ENCODE measurements around the gene SLC28A3.

Gene SLC28A3

GRCh38 chr9:84264307-84265029 is 76.1 kb downstream of the SLC28A3 start:
- Histone ChIP-seq H3K27ac (ENCODE audit: low read length) (no peak overlapping the region), H3K27me3 (ENCODE audit: insufficient read depth, low read length) (no peaks in the 10 kb centered on the region), H3K36me3 (ENCODE audit: insufficient read depth, low read depth, low read length) (no peaks in the 10 kb centered on the region), H3K9ac (ENCODE audit: low read depth, low read length) (no peak overlapping the region), H3K4me3 (ENCODE audit: low read length) (no peak overlapping the region), H3K9me3 (ENCODE audit: insufficient read depth, low read depth, low read length) (no peaks in the 10 kb centered on the region), H3K4me1 (ENCODE audit: insufficient read depth, low read length) (no peaks in the 10 kb centered on the region)

- Histone ChIP-seq H3K27me3 (ENCODE audit: insufficient read depth, low read length) (no peaks in the 10 kb centered on the region), H3K9me3 (ENCODE audit: insufficient read depth, low read depth, low read length) (no peaks in the 10 kb centered on the region), H3K9ac (ENCODE audit: low read depth, low read length) (no peak overlapping the region), H3K4me1 (ENCODE audit: insufficient read depth, low read length) (no peaks in the 10 kb centered on the region; the same call in 1 of the 2 replicates), H3K27ac (ENCODE audit: low read length) (no peak overlapping the region), H3K36me3 (ENCODE audit: insufficient read depth, low read depth, low read length) (no peaks in the 10 kb centered on the region), H3K4me3 (ENCODE audit: low read length) (no peak overlapping the region)
Observed at GRCh38 chr9:84261070-84261746, 79.3 kb downstream of the SLC28A3 start.

GRCh38 chr9:84258371-84258770 is 82.2 kb downstream of the SLC28A3 start:
- no peaks in the 10 kb centered on the region; the same call in 1 of the 2 replicates for H3K4me1 ChIP-seq (ENCODE audit: insufficient read depth, low read length)
- H3K27me3 ChIP-seq (ENCODE audit: insufficient read depth, low read length), result no peaks in the 10 kb centered on the region
- H3K27ac ChIP-seq (ENCODE audit: low read length), result no peak overlapping the region
- no peak overlapping the region for H3K9ac ChIP-seq (ENCODE audit: low read depth, low read length)
- no peaks in the 10 kb centered on the region for H3K36me3 ChIP-seq (ENCODE audit: insufficient read depth, low read depth, low read length)
- H3K4me3 ChIP-seq (ENCODE audit: low read length), result no peak overlapping the region
- H3K9me3 ChIP-seq (ENCODE audit: insufficient read depth, low read depth, low read length), result no peaks in the 10 kb centered on the region

- H3K36me3 ChIP-seq (ENCODE audit: insufficient read depth, low read depth, low read length), result no peaks in the 10 kb centered on the region
- H3K9ac ChIP-seq (ENCODE audit: low read depth, low read length), result no peak overlapping the region
- H3K27me3 ChIP-seq (ENCODE audit: insufficient read depth, low read length), result no peaks in the 10 kb centered on the region
- no peaks in the 10 kb centered on the region for H3K9me3 ChIP-seq (ENCODE audit: insufficient read depth, low read depth, low read length)
- H3K27ac ChIP-seq (ENCODE audit: low read length), result no peak overlapping the region
- H3K4me3 ChIP-seq (ENCODE audit: low read length), result no peak overlapping the region
- no peaks in the 10 kb centered on the region; the same call in 1 of the 2 replicates for H3K4me1 ChIP-seq (ENCODE audit: insufficient read depth, low read length)
Observed at GRCh38 chr9:84255696-84256095, 84.9 kb downstream of the SLC28A3 start.

- no peak overlapping the region for H3K9ac ChIP-seq (ENCODE audit: low read depth, low read length)
- no peaks in the 10 kb centered on the region for H3K9me3 ChIP-seq (ENCODE audit: insufficient read depth, low read depth, low read length)
- H3K36me3 ChIP-seq (ENCODE audit: insufficient read depth, low read depth, low read length), result no peaks in the 10 kb centered on the region
- H3K27me3 ChIP-seq (ENCODE audit: insufficient read depth, low read length), result no peaks in the 10 kb centered on the region
- H3K4me3 ChIP-seq (ENCODE audit: low read length), result no peak overlapping the region
- H3K4me1 ChIP-seq (ENCODE audit: insufficient read depth, low read length), result no peaks in the 10 kb centered on the region; the same call in 1 of the 2 replicates
- no peak overlapping the region for H3K27ac ChIP-seq (ENCODE audit: low read length)
Observed at GRCh38 chr9:84254972-84255371, 85.6 kb downstream of the SLC28A3 start.

- H3K4me1 ChIP-seq (ENCODE audit: insufficient read depth, low read length), result no peaks in the 10 kb centered on the region
- no peaks in the 10 kb centered on the region for H3K27me3 ChIP-seq (ENCODE audit: insufficient read depth, low read length)
- H3K27ac ChIP-seq (ENCODE audit: low read length), result no peak overlapping the region
- H3K4me3 ChIP-seq (ENCODE audit: low read length), result no peak overlapping the region
- H3K9me3 ChIP-seq (ENCODE audit: insufficient read depth, low read depth, low read length), result no peaks in the 10 kb centered on the region
- no peak overlapping the region for H3K9ac ChIP-seq (ENCODE audit: low read depth, low read length)
- no peaks in the 10 kb centered on the region for H3K36me3 ChIP-seq (ENCODE audit: insufficient read depth, low read depth, low read length)
Observed at GRCh38 chr9:84251921-84252320, 88.6 kb downstream of the SLC28A3 start.

- H3K4me1 ChIP-seq (ENCODE audit: insufficient read depth, low read length), result no peaks in the 10 kb centered on the region
- H3K36me3 ChIP-seq (ENCODE audit: insufficient read depth, low read depth, low read length), result no peaks in the 10 kb centered on the region
- H3K4me3 ChIP-seq (ENCODE audit: low read length), result no peak overlapping the region
- H3K9ac ChIP-seq (ENCODE audit: low read depth, low read length), result no peak overlapping the region
- no peaks in the 10 kb centered on the region for H3K27me3 ChIP-seq (ENCODE audit: insufficient read depth, low read length)
- H3K27ac ChIP-seq (ENCODE audit: low read length), result no peak overlapping the region
- H3K9me3 ChIP-seq (ENCODE audit: insufficient read depth, low read depth, low read length), result peaks cover 16% of the 10 kb centered on the region; the same call in 1 of the 2 replicates
Observed at GRCh38 chr9:84241817-84242373, 98.7 kb downstream of the SLC28A3 start.

- Histone ChIP-seq H3K9ac (ENCODE audit: low read depth, low read length) (no peak overlapping the region), H3K9me3 (ENCODE audit: insufficient read depth, low read depth, low read length) (peaks cover 16% of the 10 kb centered on the region; the same call in 1 of the 2 replicates), H3K36me3 (ENCODE audit: insufficient read depth, low read depth, low read length) (no peaks in the 10 kb centered on the region), H3K27ac (ENCODE audit: low read length) (no peak overlapping the region), H3K4me3 (ENCODE audit: low read length) (no peak overlapping the region), H3K27me3 (ENCODE audit: insufficient read depth, low read length) (no peaks in the 10 kb centered on the region), H3K4me1 (ENCODE audit: insufficient read depth, low read length) (no peaks in the 10 kb centered on the region)
Observed at GRCh38 chr9:84239343-84239742, 101.2 kb downstream of the SLC28A3 start.

- Histone ChIP-seq H3K36me3 (ENCODE audit: insufficient read depth, low read depth, low read length) (no peaks in the 10 kb centered on the region), H3K9me3 (ENCODE audit: insufficient read depth, low read depth, low read length) (peaks cover 16% of the 10 kb centered on the region; the same call in 1 of the 2 replicates), H3K9ac (ENCODE audit: low read depth, low read length) (no peak overlapping the region), H3K4me3 (ENCODE audit: low read length) (no peak overlapping the region), H3K4me1 (ENCODE audit: insufficient read depth, low read length) (no peaks in the 10 kb centered on the region), H3K27me3 (ENCODE audit: insufficient read depth, low read length) (no peaks in the 10 kb centered on the region), H3K27ac (ENCODE audit: low read length) (no peak overlapping the region)
Observed at GRCh38 chr9:84238652-84239051, 101.9 kb downstream of the SLC28A3 start.

GRCh38 chr9:84235511-84235910 is 105.0 kb downstream of the SLC28A3 start:
- Histone ChIP-seq H3K27me3 (ENCODE audit: insufficient read depth, low read length) (no peaks in the 10 kb centered on the region), H3K4me1 (ENCODE audit: insufficient read depth, low read length) (no peaks in the 10 kb centered on the region), H3K4me3 (ENCODE audit: low read length) (no peak overlapping the region), H3K9me3 (ENCODE audit: insufficient read depth, low read depth, low read length) (peaks cover 16% of the 10 kb centered on the region; the same call in 1 of the 2 replicates), H3K36me3 (ENCODE audit: insufficient read depth, low read depth, low read length) (no peaks in the 10 kb centered on the region), H3K9ac (ENCODE audit: low read depth, low read length) (no peak overlapping the region), H3K27ac (ENCODE audit: low read length) (no peak overlapping the region)

- Histone ChIP-seq H3K36me3 (ENCODE audit: insufficient read depth, low read depth, low read length) (no peaks in the 10 kb centered on the region), H3K9ac (ENCODE audit: low read depth, low read length) (no peak overlapping the region), H3K27ac (ENCODE audit: low read length) (no peak overlapping the region), H3K9me3 (ENCODE audit: insufficient read depth, low read depth, low read length) (no peaks in the 10 kb centered on the region), H3K27me3 (ENCODE audit: insufficient read depth, low read length) (no peaks in the 10 kb centered on the region), H3K4me1 (ENCODE audit: insufficient read depth, low read length) (peaks cover 5% of the 10 kb centered on the region; the same call in 1 of the 2 replicates), H3K4me3 (ENCODE audit: low read length) (no peak overlapping the region)
Observed at GRCh38 chr9:84230355-84231145, 110.0 kb downstream of the SLC28A3 start.

All from iPS-20b (cell line).